ENCODE measurements around the gene ZNF331. TPM values are rescaled to one million over a fixed set of nuclear protein-coding genes. Genes with fewer than 3 reads are reported as not detected.

Gene ZNF331
- total RNA-seq, 1 donor from 2014 or later = 6.8 TPM

GRCh38 chr19:53553156-53553555 is 15.2 kb downstream of the ZNF331 start:
- FAIRE-seq = no peak
- Histone ChIP-seq H3K4me3 (ENCODE audit: low read depth, low read length) (no peak overlapping the region), H3K36me3 (ENCODE audit: control insufficient read depth, insufficient read depth, low read length) (no peaks in the 10 kb centered on the region), H3K27me3 (ENCODE audit: control insufficient read depth, insufficient read depth, low read length) (no peaks in the 10 kb centered on the region)
- DNase-seq (ENCODE audit: low read depth) = peak; percentile 22
- TF ChIP-seq, protein P1, sequence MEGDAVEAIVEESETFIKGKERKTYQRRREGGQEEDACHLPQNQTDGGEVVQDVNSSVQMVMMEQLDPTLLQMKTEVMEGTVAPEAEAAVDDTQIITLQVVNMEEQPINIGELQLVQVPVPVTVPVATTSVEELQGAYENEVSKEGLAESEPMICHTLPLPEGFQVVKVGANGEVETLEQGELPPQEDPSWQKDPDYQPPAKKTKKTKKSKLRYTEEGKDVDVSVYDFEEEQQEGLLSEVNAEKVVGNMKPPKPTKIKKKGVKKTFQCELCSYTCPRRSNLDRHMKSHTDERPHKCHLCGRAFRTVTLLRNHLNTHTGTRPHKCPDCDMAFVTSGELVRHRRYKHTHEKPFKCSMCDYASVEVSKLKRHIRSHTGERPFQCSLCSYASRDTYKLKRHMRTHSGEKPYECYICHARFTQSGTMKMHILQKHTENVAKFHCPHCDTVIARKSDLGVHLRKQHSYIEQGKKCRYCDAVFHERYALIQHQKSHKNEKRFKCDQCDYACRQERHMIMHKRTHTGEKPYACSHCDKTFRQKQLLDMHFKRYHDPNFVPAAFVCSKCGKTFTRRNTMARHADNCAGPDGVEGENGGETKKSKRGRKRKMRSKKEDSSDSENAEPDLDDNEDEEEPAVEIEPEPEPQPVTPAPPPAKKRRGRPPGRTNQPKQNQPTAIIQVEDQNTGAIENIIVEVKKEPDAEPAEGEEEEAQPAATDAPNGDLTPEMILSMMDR (IDR thresholded peaks at IDR 0.05; ENCODE audit: insufficient read depth, low read length, severe bottlenecking) = no peak

GRCh38 chr19:53553865-53554791 is 16.2 kb downstream of the ZNF331 start:
- FAIRE-seq (no peak), DNase-seq (ENCODE audit: low read depth) (peak; percentile 70)
- H3K27me3 ChIP-seq (ENCODE audit: control insufficient read depth, insufficient read depth, low read length) = no peaks in the 10 kb centered on the region
- TF ChIP-seq, protein P1 (IDR thresholded peaks at IDR 0.05; ENCODE audit: insufficient read depth, low read length, severe bottlenecking) = no peak
- peak overlapping the region; percentile 56 for H3K4me3 ChIP-seq (ENCODE audit: low read depth, low read length)
- no peaks in the 10 kb centered on the region for H3K36me3 ChIP-seq (ENCODE audit: control insufficient read depth, insufficient read depth, low read length)

DNA sequence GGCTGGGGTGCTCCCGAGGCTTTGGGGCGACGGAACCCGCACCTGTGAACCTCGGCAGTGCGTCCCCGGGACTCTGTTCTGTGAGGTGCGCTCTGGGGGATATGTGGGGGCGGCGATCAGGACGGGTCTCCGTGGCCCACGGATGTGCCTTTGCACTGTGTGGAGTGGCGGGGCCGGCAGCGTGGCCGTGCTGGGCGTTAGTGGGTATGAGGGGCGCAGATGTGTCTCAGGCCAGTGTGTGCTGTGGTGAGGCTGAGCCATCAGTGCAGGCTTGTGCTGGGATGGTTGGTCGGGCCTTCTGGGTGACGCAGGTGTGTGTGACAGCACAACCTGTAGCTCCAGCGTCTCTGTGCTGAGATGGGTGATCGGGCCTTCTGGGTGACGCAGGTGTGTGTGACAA is 16.9 kb downstream of the ZNF331 start:
- H3K27me3 ChIP-seq (ENCODE audit: control insufficient read depth, insufficient read depth, low read length) = no peaks in the 10 kb centered on the region
- no peak for FAIRE-seq
- DNase-seq (ENCODE audit: low read depth) = no peak
- H3K4me3 ChIP-seq (ENCODE audit: low read depth, low read length) = peak overlapping the region; percentile 56
- TF ChIP-seq, protein P1 (IDR thresholded peaks at IDR 0.05; ENCODE audit: insufficient read depth, low read length, severe bottlenecking) = no peak
- no peaks in the 10 kb centered on the region for H3K36me3 ChIP-seq (ENCODE audit: control insufficient read depth, insufficient read depth, low read length)

DNA sequence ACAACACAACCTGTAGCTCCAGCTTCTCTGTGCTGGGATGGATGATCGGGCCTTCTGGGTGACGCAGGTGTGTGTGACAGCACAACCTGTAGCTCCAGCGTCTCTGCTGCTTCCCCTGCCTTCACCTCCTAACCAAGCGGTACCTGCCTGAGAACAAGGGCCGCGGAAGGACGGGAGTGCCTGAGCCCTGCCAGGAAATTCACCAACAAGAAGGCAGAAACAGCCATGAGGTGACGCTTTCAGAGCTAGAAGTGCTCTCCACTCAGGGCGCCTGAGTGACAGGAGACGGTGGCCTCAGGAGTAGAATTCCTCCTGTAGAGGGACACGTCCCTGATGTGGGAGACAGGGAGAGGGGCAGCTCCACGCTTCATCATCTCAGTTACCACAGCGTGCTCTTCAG is 17.4 kb downstream of the ZNF331 start:
- FAIRE-seq (peak; percentile 81), DNase-seq (ENCODE audit: low read depth) (no peak)
- TF ChIP-seq, protein P1 (IDR thresholded peaks at IDR 0.05; ENCODE audit: insufficient read depth, low read length, severe bottlenecking) = no peak
- Histone ChIP-seq H3K36me3 (ENCODE audit: control insufficient read depth, insufficient read depth, low read length) (no peaks in the 10 kb centered on the region), H3K27me3 (ENCODE audit: control insufficient read depth, insufficient read depth, low read length) (no peaks in the 10 kb centered on the region), H3K4me3 (ENCODE audit: low read depth, low read length) (peak overlapping the region; percentile 56)

DNA sequence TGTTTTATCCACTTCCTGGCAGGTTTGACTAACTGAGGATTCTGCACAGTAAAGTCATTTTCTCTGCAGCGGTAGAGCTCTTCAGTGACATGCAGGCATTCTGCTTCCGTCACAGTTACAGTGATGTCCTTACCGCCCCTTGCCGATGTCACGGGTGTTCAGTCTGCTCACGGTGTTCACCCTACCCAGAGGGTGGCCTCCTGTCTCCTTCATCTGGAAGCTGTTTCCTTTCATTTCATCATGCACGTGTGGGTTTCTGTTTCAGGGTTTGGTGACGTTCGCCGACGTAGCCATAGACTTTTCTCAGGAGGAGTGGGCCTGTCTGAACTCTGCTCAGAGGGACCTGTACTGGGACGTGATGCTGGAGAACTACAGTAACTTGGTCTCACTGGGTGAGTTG is 33.4 kb downstream of the ZNF331 start:
- FAIRE-seq (no peak), DNase-seq (ENCODE audit: low read depth) (no peak)
- no peak overlapping the region for H3K4me3 ChIP-seq (ENCODE audit: low read depth, low read length)
- peaks cover 2% of the 10 kb centered on the region for H3K36me3 ChIP-seq (ENCODE audit: control insufficient read depth, insufficient read depth, low read length)
- no peaks in the 10 kb centered on the region for H3K27me3 ChIP-seq (ENCODE audit: control insufficient read depth, insufficient read depth, low read length)
- TF ChIP-seq, protein P1 (IDR thresholded peaks at IDR 0.05; ENCODE audit: insufficient read depth, low read length, severe bottlenecking) = no peak

Measured in bronchial epithelial cell (primary cell).